ENCODE data around the gene PEX14.
A peak's percentile ranks its signal among the peaks of the same experiment; 100 is the strongest.

PEX14 gene

DNA sequence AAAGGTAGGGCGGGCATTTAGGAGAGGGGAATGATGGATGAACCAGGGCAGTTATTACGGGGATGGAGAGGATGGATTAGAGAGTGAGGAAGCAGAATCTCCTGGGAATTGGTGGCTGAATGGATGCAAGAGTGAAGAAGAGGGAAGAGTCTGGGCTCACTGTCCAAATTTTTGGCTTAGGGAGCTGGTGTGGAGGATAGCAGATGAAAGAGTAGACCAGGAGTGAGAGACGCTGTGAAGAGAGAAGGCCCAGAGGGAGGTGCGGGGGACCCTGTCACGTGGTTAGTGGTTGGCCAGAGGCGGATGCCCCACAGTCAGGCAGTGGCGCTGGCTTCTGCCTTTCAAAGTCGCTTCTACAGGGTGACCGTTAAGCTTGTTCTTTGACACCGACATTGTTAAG, 78.4 kb downstream of the PEX14 start:
- no peak for DNase-seq

- peak; percentile 83 for DNase-seq
Measured at GRCh38 chr1:10555635-10556429, 81.1 kb downstream of the PEX14 start.

- peak; percentile 83 for DNase-seq
Measured at GRCh38 chr1:10556430-10557005, 81.8 kb downstream of the PEX14 start.

- DNase-seq, result no peak
Measured at GRCh38 chr1:10557714-10558113, 83.0 kb downstream of the PEX14 start.

GRCh38 chr1:10559386-10559785, 84.6 kb downstream of the PEX14 start:
- DNase-seq, result no peak

- DNase-seq, result no peak
Measured at GRCh38 chr1:10561497-10561896, 86.7 kb downstream of the PEX14 start.

GRCh38 chr1:10561955-10562354, 87.2 kb downstream of the PEX14 start:
- DNase-seq, result no peak

DNA sequence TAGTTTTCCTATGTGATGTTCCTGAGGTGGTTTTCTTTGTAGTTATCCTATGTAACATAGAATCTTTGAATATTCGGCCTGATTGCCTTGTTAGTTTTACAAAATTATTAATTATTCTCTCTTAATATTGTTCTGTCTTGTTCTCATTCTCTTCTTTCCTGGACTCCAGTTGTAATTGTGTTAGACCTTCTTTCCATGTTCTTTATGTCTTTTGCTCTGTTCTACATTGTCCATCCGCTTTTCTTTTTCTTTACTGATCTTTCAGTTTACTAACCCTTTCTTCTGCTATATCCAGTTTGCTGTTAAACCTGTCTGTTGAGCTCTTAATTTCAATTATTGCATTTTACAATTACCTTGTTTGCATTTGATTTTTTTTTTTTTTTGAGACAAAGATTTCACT, 89.3 kb downstream of the PEX14 start:
- DNase-seq, result no peak

GRCh38 chr1:10569531-10569930, 94.8 kb downstream of the PEX14 start:
- DNase-seq, result no peak

- DNase-seq, result no peak
Measured at GRCh38 chr1:10575616-10576015, 100.9 kb downstream of the PEX14 start.

- no peak for DNase-seq
Measured at GRCh38 chr1:10578070-10578469, 103.3 kb downstream of the PEX14 start.

DNA sequence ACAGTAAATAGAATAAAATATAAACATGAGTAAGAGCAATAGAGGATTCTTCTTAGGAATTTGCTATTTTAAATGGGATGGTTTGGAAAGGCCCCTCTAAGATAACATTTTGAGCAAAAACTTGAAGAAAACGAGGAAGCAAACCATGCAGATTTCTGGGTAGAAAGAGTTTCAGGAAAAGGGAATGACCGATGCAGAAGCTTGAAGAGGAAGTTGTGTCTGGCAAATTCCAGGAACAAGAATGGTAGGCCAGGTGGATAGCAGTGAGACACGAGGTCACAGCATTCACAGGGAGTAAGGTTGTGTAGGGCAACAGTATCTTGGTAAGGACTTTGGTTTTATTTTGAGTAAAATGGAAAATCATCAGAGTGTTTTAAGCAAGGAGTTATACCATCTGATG, 108.9 kb downstream of the PEX14 start:
- DNase-seq, result no peak

DNA sequence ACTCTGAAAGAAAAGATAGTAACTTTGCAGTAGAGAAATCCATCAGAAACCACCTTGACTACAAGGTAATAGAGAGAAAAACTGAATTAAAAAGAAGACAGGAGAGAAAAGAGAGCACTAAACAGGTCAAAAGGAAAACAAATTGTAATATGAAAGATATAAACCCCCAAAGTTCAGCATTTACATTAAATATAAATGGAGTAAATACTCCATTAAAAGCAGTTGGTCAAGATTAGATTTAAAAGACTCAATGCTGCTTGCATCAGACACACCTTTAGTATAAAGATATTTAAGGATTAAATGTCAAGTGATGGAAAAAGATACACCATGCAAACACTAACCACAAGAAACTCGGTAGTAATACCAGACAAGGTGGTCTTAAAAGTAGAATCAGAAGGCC, 110.5 kb downstream of the PEX14 start:
- DNase-seq, result no peak

- DNase-seq, result no peak
Measured at GRCh38 chr1:10586125-10586524, 111.4 kb downstream of the PEX14 start.

- no peak for DNase-seq
Measured at GRCh38 chr1:10588640-10589039, 113.9 kb downstream of the PEX14 start.

- DNase-seq, result no peak
Measured at GRCh38 chr1:10589074-10589473, 114.3 kb downstream of the PEX14 start.

DNA sequence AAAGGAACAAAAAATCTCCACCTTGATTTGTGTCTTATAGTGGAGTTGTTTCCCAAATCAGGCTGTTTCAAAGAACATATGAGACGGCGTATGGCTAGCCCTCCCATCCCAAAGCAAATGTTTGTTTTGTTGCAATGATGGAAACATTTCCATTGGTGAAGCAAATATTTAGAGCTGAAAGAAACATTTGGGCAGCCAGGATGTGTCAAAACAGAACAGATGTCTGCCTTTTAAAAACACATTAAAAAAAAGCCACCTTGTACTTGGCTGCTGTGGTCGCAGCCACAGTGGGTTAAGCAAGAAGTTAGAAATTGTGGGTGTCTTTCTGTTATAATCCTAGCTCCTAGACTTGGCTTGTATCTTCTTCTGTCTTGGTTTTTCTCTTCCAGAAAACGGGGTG, 116.3 kb downstream of the PEX14 start:
- no peak for DNase-seq

DNA sequence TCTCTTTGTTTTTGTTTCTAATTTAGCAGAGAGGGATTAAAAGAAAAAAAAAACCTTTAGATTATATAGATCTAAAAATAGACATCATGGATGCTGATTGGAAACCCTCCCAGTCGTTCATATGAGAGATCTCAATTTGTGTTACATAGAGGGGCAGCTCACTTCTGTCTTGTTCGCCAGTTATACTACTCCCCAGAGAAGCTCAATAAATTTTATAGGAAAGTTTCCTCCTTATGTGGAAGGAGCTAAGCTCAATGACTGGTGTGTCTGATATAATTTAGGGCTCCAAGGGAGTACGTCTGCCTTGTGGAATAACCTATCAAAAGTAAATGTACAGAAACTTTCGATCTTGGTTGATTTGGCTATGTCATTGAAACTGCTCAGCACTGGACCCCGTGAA, 117.6 kb downstream of the PEX14 start:
- DNase-seq, result no peak

GRCh38 chr1:10593750-10594149, 119.0 kb downstream of the PEX14 start:
- DNase-seq, result no peak

GRCh38 chr1:10594595-10595223, 120.0 kb downstream of the PEX14 start:
- no peak for DNase-seq

- no peak for DNase-seq
Measured at GRCh38 chr1:10596780-10597179, 122.0 kb downstream of the PEX14 start.

GRCh38 chr1:10597492-10598388, 123.0 kb downstream of the PEX14 start:
- no peak for DNase-seq

GRCh38 chr1:10598389-10598702, 123.6 kb downstream of the PEX14 start:
- DNase-seq, result no peak
